HFFc6 (cell line): ENCODE results near the gene POC1A. TPM values are rescaled to one million over a fixed set of nuclear protein-coding genes. Genes with fewer than 3 reads are reported as not detected.

Experiments
- DNase-seq: peaks from one replicate; pipeline ENCODE4 v3.0.0-alpha.2; 2018
- H3K27ac Mint-ChIP-seq: 2 replicates; pipeline ENCODE4 v1.8.0; 2020; ENCODE audit warnings: mild to moderate bottlenecking, mixed read lengths
- H3K27me3 Mint-ChIP-seq: 2 replicates; pipeline ENCODE4 v1.8.0; 2021; ENCODE audit warnings: mild to moderate bottlenecking, moderate library complexity, mixed read lengths; ENCODE audit not compliant: insufficient read depth
- H3K36me3 Mint-ChIP-seq: 2 replicates; pipeline ENCODE4 v1.8.0; 2021; ENCODE audit warnings: low read depth, mixed read lengths
- H3K4me1 Mint-ChIP-seq: 2 replicates; pipeline ENCODE4 v1.8.0; 2020; ENCODE audit warnings: low read depth, mixed read lengths
- H3K4me3 Mint-ChIP-seq: 2 replicates; pipeline ENCODE4 v1.8.0; 2020; ENCODE audit warnings: mild to moderate bottlenecking, moderate library complexity, mixed read lengths
- H3K9me3 Mint-ChIP-seq: 2 replicates; pipeline ENCODE4 v1.8.0; 2020; ENCODE audit warnings: mild to moderate bottlenecking, mixed read lengths
- CTCF ChIP-seq: fragments of 200-600 bp; sonication (generic); IDR thresholded peaks from 2 replicates; pipeline ENCODE4 v1.5.0; 2021; ENCODE audit warnings: antibody characterized with exemption, mild to moderate bottlenecking
- total RNA-seq, 6 experiments: library from RNA; stranded (reverse); fragmentation: NEBNext Ultra II Directional; extraction: Animal tissue kit (Norgen Biotek cat#: 25700); gene quantifications; 2 replicates in 1 of 6; 3 replicates in 5 of 6; pipeline ENCODE4 v1.2.3, GENCODE V29; 2021

Gene POC1A
- total RNA-seq, 6 experiments from 2014 or later, result 11.0 to 21.3 (median 20.5) TPM

GRCh38 chr3:52118156-52118875 is 35.9 kb downstream of the POC1A start:
- peaks cover 12% of the 10 kb centered on the region for H3K36me3 Mint-ChIP-seq
- peaks cover 2% of the 10 kb centered on the region; the same call in 1 of the 2 replicates for H3K27me3 Mint-ChIP-seq
- no peaks in the 10 kb centered on the region for H3K9me3 Mint-ChIP-seq
- no peak for DNase-seq
- H3K4me3 Mint-ChIP-seq, result no peak overlapping the region
- H3K4me1 Mint-ChIP-seq, result peaks cover 7% of the 10 kb centered on the region; the same call in 1 of the 2 replicates
- TF ChIP-seq CTCF, result no peak
- H3K27ac Mint-ChIP-seq, result no peak overlapping the region

- no peak for DNase-seq
- Mint-ChIP-seq H3K27me3 (peaks cover 2% of the 10 kb centered on the region; the same call in 1 of the 2 replicates), H3K36me3 (peaks cover 12% of the 10 kb centered on the region), H3K4me3 (no peak overlapping the region), H3K27ac (no peak overlapping the region), H3K9me3 (no peaks in the 10 kb centered on the region), H3K4me1 (peaks cover 7% of the 10 kb centered on the region; the same call in 1 of the 2 replicates)
- no peak for TF ChIP-seq CTCF
Observed at GRCh38 chr3:52117537-52117936, 36.7 kb downstream of the POC1A start.

- Mint-ChIP-seq H3K9me3 (no peaks in the 10 kb centered on the region), H3K36me3 (peaks cover 6% of the 10 kb centered on the region; the same call in 1 of the 2 replicates), H3K4me1 (peaks cover 5% of the 10 kb centered on the region; the same call in 1 of the 2 replicates), H3K27me3 (no peaks in the 10 kb centered on the region), H3K27ac (no peak overlapping the region), H3K4me3 (no peak overlapping the region)
- TF ChIP-seq CTCF, result no peak
- DNase-seq, result no peak
Observed at GRCh38 chr3:52112056-52112455, 42.2 kb downstream of the POC1A start.

GRCh38 chr3:52110502-52110901 is 43.7 kb downstream of the POC1A start:
- no peak for TF ChIP-seq CTCF
- no peaks in the 10 kb centered on the region for H3K27me3 Mint-ChIP-seq
- DNase-seq, result no peak
- H3K9me3 Mint-ChIP-seq, result no peaks in the 10 kb centered on the region
- H3K4me1 Mint-ChIP-seq, result peaks cover 5% of the 10 kb centered on the region; the same call in 1 of the 2 replicates
- H3K4me3 Mint-ChIP-seq, result no peak overlapping the region
- no peak overlapping the region for H3K27ac Mint-ChIP-seq
- peaks cover 7% of the 10 kb centered on the region for H3K36me3 Mint-ChIP-seq

- H3K4me3 Mint-ChIP-seq, result no peak overlapping the region
- no peaks in the 10 kb centered on the region for H3K9me3 Mint-ChIP-seq
- H3K4me1 Mint-ChIP-seq, result peaks cover 5% of the 10 kb centered on the region; the same call in 1 of the 2 replicates
- no peak for TF ChIP-seq CTCF
- no peak overlapping the region; the same call in 1 of the 2 replicates for H3K27ac Mint-ChIP-seq
- H3K36me3 Mint-ChIP-seq, result peaks cover 6% of the 10 kb centered on the region; the same call in 1 of the 2 replicates
- no peaks in the 10 kb centered on the region for H3K27me3 Mint-ChIP-seq
- no peak for DNase-seq
Observed at GRCh38 chr3:52109611-52110301, 44.5 kb downstream of the POC1A start.
